Mononuclear cell (primary cell): ENCODE results near the gene FAM131C. TPM values are rescaled to one million over a fixed set of nuclear protein-coding genes. Genes with fewer than 3 reads are reported as not detected.
"Not testable (repeated sequence)": the region's sequence is repeated elsewhere in the genome, so short reads cannot be mapped to it uniquely, and the experiment has no call there.

Experiments used
- H3K27me3 ChIP-seq: 2 replicates; pipeline ENCODE4 v1.6.0; 2011; ENCODE audit warnings: low read length, control low read depth; ENCODE audit not compliant: insufficient read depth
- H3K4me1 ChIP-seq: 2 replicates; pipeline ENCODE4 v1.5.1; 2011; ENCODE audit warnings: mild to moderate bottlenecking, low read length, control low read depth; ENCODE audit not compliant: insufficient read depth
- H3K4me3 ChIP-seq: 2 replicates; pipeline ENCODE4 v1.5.1; 2011; ENCODE audit warnings: mild to moderate bottlenecking, low read length, moderate library complexity
- H3K9me3 ChIP-seq: 2 replicates; pipeline ENCODE4 v1.5.1; 2011; ENCODE audit warnings: low read depth, mild to moderate bottlenecking, control low read depth, low read length
- total RNA-seq: library from RNA; depleted of rRNA; stranded (reverse); fragments of >200 nt; gene quantifications from one replicate; pipeline ENCODE4 v1.2.3, GENCODE V29; 2012

The FAM131C gene
- total RNA-seq, 1 donor, result not detected

DNA sequence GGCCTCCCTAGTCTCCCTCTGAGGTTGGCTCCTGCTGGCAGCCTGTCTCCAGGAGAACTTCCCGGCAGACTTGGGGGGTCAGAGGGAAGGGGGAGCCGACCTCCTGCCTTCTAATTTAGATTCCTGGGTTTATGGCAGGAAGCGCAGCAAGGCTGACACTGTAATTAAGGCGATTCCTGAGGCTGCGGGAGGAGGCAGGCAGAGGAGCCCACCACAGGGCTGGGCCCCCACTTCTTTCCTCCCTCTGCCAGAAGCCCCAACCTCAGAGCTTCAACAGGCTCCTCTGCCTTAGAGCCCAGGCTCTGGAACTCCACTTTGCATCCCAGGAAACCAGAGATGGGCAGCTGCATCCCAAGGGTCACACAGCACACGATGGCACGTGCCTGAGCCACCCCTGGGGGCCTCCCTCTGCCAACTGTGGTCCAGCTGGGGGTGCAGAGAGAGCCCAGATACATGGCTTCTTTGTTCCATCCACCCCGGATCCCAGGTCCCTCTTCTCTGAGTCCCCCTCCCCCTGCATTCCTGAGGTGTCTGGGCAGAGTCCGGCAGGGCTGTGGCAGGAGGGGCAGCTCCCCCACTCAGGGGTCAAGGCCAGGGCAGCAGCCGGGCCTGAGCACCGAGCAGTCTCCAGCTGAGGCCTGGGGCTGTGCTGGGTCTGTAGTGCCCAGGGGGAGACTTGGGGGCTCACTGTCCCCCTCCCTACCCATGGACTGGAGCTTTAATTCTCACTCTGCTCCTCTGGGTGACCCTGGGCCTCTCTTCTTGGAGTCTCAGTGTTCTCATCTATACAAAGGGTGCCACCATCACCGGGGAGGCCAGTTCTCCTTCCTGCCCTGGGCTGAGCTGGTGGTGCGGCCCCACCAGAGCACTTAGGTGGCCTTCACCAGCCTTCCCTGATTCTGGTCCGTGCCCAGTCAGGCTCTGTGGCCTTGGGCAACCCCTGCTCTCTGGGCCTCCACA, 39.4 kb upstream of the FAM131C start:
- H3K4me1 ChIP-seq, result no peaks in the 10 kb centered on the region
- H3K4me3 ChIP-seq, result no peak overlapping the region
- no peaks in the 10 kb centered on the region for H3K9me3 ChIP-seq
- no peaks in the 10 kb centered on the region for H3K27me3 ChIP-seq

DNA sequence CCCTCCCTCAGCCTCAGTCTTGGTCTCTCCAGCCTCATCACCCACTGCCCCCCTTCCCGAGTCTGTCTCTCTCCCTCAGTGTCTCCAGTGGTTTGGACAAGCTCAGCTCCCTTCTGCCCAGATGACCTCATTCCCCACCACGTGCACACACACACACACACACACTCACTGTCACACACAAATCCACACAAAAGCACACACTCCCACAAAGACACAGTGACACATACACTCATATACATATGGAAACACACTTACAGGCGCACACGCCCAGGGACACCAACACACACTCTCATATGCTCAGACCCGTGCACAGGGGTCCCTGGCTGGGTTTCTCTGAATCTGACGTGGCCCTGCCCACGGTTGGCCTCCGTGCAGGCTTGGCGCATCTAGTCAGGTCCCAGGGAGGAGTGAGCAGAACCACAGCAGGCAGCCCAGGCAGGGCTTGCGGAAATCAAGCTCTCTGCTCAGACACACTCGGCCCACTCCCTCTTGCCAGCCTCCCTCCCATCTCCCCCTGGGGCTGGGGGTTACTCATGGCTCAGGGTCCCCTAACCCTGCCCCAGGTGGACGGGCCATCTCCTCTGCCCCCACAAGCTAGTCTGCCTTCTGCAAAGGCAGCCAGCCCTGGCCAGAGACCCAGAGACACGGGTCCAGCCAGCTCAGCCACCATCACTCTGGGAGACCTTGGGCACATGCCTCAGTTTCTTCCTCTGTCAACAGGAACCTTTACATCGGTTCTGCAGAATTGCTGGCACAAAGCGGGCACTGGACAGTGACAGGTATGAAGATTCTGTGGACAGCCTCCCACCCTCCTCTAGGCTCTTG, 38.5 kb upstream of the FAM131C start:
- H3K4me1 ChIP-seq, result no peaks in the 10 kb centered on the region
- no peaks in the 10 kb centered on the region for H3K9me3 ChIP-seq
- H3K27me3 ChIP-seq, result no peaks in the 10 kb centered on the region
- no peak overlapping the region for H3K4me3 ChIP-seq

DNA sequence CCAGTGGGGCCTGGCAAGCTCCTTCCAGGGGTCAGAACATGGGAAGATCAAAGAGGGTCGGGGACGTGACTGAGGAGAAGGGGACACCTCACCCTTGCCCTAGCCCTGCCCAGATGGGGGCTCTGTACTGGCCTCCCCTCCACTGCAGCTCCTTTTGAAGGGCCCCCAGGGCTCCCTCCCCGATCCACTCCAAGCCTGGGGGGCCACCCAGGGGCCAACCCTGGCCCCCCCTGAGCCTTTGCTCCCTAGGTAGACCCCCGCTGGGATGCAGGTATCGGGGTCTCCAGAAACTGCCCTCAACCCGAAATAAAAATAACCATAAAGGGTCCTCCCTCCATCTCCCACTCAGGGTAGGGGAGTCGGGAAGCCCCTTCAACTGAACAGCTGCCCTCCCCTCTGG, 37.4 kb upstream of the FAM131C start:
- Histone ChIP-seq H3K4me3 (no peak overlapping the region), H3K4me1 (no peaks in the 10 kb centered on the region), H3K9me3 (no peaks in the 10 kb centered on the region), H3K27me3 (no peaks in the 10 kb centered on the region)

DNA sequence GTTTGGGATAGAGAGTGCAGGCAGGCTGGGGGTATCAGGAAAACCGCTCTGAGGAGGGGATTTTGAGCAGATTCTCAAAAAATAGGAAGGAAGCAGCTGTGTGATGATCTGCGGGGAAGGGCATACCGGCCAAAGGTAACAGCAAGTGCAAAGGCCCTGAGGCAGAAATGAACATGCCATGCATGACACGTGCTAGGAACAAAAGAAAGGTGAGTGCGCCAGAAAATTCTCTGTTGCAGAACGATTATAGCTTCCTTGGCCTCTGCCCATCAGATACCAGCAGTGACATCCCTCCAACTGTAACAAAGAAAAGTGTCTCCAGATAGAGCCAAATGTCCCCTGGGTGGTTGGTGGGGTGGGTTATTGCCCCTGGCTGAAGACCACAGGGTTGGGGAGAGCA, 37.0 kb upstream of the FAM131C start:
- H3K4me1 ChIP-seq, result no peaks in the 10 kb centered on the region
- no peaks in the 10 kb centered on the region for H3K9me3 ChIP-seq
- no peaks in the 10 kb centered on the region for H3K27me3 ChIP-seq
- H3K4me3 ChIP-seq, result no peak overlapping the region

GRCh38 chr1:16109571-16109970, 36.1 kb upstream of the FAM131C start:
- no peaks in the 10 kb centered on the region for H3K9me3 ChIP-seq
- no peaks in the 10 kb centered on the region for H3K4me1 ChIP-seq
- H3K27me3 ChIP-seq, result no peaks in the 10 kb centered on the region

DNA sequence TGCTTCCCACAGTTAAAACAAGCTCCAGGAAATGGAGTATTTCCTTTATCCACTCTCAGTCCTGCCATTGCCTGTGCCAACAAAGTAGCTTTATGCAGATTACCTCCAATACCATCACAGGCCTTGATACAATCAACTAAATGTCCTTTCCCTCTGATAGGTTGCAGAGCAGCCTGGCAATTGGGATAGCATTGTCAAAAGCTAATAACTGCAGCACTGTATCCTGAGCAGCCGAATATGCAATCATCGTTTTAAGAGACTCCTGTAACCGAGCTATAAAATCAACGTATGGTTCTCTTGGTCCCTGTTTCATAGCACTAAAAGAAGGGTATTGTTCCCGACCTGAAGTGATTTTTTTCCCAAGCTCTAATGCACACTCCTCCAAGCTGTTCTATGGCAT, 33.6 kb upstream of the FAM131C start:
- H3K9me3 ChIP-seq, H3K4me1 ChIP-seq, H3K4me3 ChIP-seq, H3K27me3 ChIP-seq: not testable (repeated sequence)

More at GRCh38 chr1:16109571-16109970, 36.1 kb upstream of the FAM131C start:
- no peak overlapping the region for H3K4me3 ChIP-seq

- no peaks in the 10 kb centered on the region for H3K4me1 ChIP-seq
- H3K9me3 ChIP-seq, result no peaks in the 10 kb centered on the region
These were observed 28.2 kb upstream of the FAM131C start for GRCh38 chr1:16101623-16102022.

GRCh38 chr1:16099412-16099811, 26.0 kb upstream of the FAM131C start:
- no peak overlapping the region for H3K4me3 ChIP-seq
- no peaks in the 10 kb centered on the region for H3K27me3 ChIP-seq
- H3K4me1 ChIP-seq, result no peaks in the 10 kb centered on the region

More at GRCh38 chr1:16101623-16102022, 28.2 kb upstream of the FAM131C start:
- Histone ChIP-seq H3K27me3 (no peaks in the 10 kb centered on the region), H3K4me3 (no peak overlapping the region)

DNA sequence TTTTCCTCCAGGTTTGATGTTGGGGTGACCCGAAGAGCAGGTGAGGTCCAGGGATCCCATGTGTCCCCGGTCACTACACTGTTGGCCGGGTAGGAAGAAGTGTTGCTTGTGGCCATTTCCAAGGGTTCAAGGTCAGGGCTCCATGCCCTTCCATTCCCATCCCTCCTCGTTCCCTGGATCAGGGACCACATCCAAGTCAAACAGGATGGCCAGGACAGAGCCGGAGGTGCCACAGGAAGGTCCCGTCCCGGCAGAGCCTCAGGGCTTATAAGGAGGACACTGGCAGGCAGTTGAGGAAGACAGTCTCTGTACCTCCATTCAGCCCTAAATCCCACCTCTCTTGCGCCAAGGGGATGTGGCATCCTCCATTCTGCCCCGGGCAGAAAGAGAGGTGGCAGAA, 22.0 kb upstream of the FAM131C start:
- Histone ChIP-seq H3K4me3 (no peak overlapping the region), H3K27me3 (no peaks in the 10 kb centered on the region), H3K9me3 (no peaks in the 10 kb centered on the region), H3K4me1 (no peaks in the 10 kb centered on the region)

More at GRCh38 chr1:16099412-16099811, 26.0 kb upstream of the FAM131C start:
- no peaks in the 10 kb centered on the region for H3K9me3 ChIP-seq

GRCh38 chr1:16094453-16095158, 21.2 kb upstream of the FAM131C start:
- Histone ChIP-seq H3K4me1 (no peaks in the 10 kb centered on the region), H3K9me3 (no peaks in the 10 kb centered on the region), H3K27me3 (no peaks in the 10 kb centered on the region), H3K4me3 (no peak overlapping the region)

DNA sequence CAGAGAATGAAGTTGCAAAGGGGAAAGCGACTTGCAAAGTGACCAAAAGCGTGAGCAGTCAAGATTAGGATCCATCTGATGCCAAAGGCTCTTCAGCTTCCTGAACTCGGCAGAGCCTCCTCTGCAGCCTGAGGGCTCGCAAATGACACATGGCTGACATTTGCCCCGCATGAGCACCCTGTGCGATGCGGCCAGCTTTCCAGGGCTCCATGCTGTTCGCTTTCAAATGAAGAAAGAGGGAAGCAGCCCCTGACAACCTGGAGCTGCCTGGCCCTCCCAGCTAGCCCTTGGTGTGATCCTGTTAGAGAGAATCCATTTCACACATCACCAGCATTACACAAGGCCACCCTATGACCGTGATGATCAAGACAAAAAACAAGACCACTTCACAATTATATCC, 20.2 kb upstream of the FAM131C start:
- no peak overlapping the region for H3K4me3 ChIP-seq
- no peaks in the 10 kb centered on the region for H3K9me3 ChIP-seq
- H3K27me3 ChIP-seq, result no peaks in the 10 kb centered on the region
- no peaks in the 10 kb centered on the region for H3K4me1 ChIP-seq

- Histone ChIP-seq H3K27me3 (no peaks in the 10 kb centered on the region), H3K4me3 (no peak overlapping the region), H3K9me3 (no peaks in the 10 kb centered on the region), H3K4me1 (no peaks in the 10 kb centered on the region)
These were observed 19.6 kb upstream of the FAM131C start for GRCh38 chr1:16092923-16093511.

DNA sequence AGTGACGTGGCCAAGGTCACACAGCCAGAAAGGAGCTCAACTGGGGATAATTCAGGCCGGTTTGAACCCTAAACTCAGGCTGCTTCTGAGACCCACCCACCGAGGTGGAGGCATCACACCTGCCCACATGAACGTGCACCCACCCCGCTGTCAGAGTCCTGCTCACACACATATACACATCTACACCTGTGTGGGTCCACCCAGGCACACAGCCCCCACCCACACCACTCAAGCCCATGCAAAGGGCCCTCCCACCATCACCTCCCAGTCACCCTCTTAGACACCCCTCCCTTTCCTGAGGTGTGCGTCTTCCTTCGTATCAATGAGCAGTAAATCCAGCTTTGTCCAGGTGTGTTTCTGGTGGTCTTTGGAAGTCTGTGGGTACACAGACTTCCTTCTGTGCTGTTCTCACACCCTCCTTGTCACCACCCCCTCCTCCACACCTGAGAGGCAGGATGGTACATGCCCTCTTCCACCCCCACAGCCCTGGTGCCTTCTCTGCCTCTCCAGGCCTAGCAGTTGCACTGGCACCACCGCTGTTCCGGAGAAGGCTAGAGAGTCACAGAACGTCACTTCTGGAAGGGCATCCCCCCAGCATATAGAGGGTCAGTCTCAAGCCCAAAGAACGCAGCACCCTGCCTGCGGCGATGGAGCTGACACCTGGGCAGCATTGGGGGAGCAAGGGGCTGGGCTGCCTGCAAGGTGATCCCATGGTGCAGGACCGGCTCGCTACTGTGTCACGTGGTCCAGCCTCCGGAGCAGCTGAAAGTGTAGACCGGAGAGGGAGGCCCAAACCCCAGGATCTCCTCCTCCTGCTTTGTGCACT, 18.9 kb upstream of the FAM131C start:
- Histone ChIP-seq H3K4me1 (no peaks in the 10 kb centered on the region), H3K4me3 (no peak overlapping the region), H3K9me3 (no peaks in the 10 kb centered on the region), H3K27me3 (no peaks in the 10 kb centered on the region)

DNA sequence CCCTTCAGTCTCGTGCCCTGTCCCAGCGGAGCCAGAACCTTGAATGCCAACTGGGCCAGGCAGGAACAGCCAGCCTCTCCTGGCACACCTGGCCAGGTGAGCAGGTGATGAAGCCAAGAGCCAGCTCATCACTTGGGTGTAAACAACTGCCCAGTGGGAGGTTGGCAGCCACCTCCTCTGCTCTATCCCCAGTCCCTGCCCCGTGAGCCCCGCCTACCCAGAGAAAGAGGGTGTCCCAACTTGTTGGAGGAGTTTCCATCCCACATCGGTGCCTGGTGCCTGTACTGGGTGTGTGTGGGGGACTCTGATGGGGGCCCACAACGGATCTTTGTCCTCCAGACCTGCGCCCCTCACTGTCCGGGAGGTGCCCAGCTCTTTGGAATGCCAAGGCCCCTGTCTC, 17.8 kb upstream of the FAM131C start:
- H3K9me3 ChIP-seq, result no peaks in the 10 kb centered on the region
- no peaks in the 10 kb centered on the region for H3K4me1 ChIP-seq
- no peak overlapping the region for H3K4me3 ChIP-seq
- no peaks in the 10 kb centered on the region for H3K27me3 ChIP-seq
